ENCODE results near the gene ABR. TPM values are rescaled to one million over a fixed set of nuclear protein-coding genes. Genes with fewer than 3 reads are reported as not detected.
A peak's percentile ranks its signal among the peaks of the same experiment; 100 is the strongest.
"Not testable (repeated sequence)": the region's sequence is repeated elsewhere in the genome, so short reads cannot be mapped to it uniquely, and the experiment has no call there.

ABR gene
- polyA plus RNA-seq, 2 of the 4 experiments (the other 2 are of a cell fraction): 70.9 to 73.8 TPM

DNA sequence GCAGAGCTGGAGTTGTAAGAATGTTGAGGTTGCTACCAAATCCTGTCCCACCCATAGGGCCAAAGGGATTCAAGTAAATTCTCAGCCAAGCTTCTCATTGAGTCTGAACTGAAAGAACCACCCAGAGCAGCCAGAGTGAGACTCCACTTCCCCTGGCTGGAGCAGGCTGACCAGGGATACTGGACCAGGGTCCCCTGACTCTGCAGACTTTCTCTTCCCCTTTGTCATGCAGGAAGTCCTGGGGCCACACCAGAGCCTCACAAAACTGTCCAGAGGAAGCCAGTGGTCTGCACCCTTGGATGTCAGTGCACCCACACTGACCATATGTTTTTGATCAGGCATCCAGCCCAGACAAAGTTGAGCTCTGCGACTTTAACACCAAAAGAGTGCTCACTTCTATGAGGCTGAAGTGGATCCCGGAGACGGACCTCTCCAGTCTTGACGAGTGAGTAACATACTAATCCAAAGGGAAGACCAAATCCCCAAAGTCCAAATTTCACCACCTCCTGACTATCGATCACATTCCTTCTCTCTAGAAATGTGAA, 204.3 kb downstream of the ABR start:
- ATAC-seq: no peak
- peaks cover 13% of the 10 kb centered on the region; the same call in 2 of the 3 replicates for H3K4me1 ChIP-seq
- 88% methylated on average over 5 of the region's 5 CpGs for WGBS (ENCODE audit: missing lambda C conversion rate)
- H3K27ac ChIP-seq: 0 out of 6 replicates have a peak overlapping the region, but pooled peaks of 1 of the 2 experiments have one; percentile 12
- FAIRE-seq: no peak
- no peak for DNase-seq (ENCODE audit: low read depth in 1 of 2, low spot score in 1 of 2)
- ChIA-PET CTCF (interaction anchor here (0.6 to 14.3 kb wide), 10 partner anchors 8 to 223 kb away, joined by 3 to 428 read pairs (median 4); partner anchors contain the start of gene TIMM22), POLR2A (no interaction called here)
- TF ChIP-seq ZNF302 (CRISPR knock-in tag; IDR thresholded peaks at IDR 0.05) (no peak), RAD21 (conservative IDR thresholded peaks at IDR 0.05 in 1 of 2, IDR thresholded peaks at IDR 0.05 in 1 of 2) (no peak), ESRRA (IDR thresholded peaks at IDR 0.05; ENCODE audit: borderline replicate concordance, low read length) (no peak), POLR2A (IDR thresholded peaks at IDR 0.05; ENCODE audit: low read length) (no peak), ZFP36 (IDR thresholded peaks at IDR 0.05; ENCODE audit: borderline replicate concordance, partially characterized antibody) (no peak), ZSCAN20 (CRISPR knock-in tag; IDR thresholded peaks at IDR 0.05) (no peak), HOXB5 (CRISPR knock-in tag; IDR thresholded peaks at IDR 0.05) (no peak), MYC (IDR thresholded peaks at IDR 0.05; ENCODE audit: borderline replicate concordance, low read length) (no peak), CEBPB (IDR thresholded peaks at IDR 0.05) (no peak), RNF2 (IDR thresholded peaks at IDR 0.05; ENCODE audit: borderline replicate concordance, low read depth) (no peak), HEYL (CRISPR knock-in tag; IDR thresholded peaks at IDR 0.05) (no peak), RFX5 (IDR thresholded peaks at IDR 0.05) (no peak)
- TF ChIP-seq, protein P1, sequence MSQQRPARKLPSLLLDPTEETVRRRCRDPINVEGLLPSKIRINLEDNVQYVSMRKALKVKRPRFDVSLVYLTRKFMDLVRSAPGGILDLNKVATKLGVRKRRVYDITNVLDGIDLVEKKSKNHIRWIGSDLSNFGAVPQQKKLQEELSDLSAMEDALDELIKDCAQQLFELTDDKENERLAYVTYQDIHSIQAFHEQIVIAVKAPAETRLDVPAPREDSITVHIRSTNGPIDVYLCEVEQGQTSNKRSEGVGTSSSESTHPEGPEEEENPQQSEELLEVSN (IDR thresholded peaks at IDR 0.05; ENCODE audit: borderline replicate concordance, low read depth): no peak
- TF ChIP-seq, protein P2, sequence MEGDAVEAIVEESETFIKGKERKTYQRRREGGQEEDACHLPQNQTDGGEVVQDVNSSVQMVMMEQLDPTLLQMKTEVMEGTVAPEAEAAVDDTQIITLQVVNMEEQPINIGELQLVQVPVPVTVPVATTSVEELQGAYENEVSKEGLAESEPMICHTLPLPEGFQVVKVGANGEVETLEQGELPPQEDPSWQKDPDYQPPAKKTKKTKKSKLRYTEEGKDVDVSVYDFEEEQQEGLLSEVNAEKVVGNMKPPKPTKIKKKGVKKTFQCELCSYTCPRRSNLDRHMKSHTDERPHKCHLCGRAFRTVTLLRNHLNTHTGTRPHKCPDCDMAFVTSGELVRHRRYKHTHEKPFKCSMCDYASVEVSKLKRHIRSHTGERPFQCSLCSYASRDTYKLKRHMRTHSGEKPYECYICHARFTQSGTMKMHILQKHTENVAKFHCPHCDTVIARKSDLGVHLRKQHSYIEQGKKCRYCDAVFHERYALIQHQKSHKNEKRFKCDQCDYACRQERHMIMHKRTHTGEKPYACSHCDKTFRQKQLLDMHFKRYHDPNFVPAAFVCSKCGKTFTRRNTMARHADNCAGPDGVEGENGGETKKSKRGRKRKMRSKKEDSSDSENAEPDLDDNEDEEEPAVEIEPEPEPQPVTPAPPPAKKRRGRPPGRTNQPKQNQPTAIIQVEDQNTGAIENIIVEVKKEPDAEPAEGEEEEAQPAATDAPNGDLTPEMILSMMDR (IDR thresholded peaks at IDR 0.05): no peak
- TF ChIP-seq, protein P3, sequence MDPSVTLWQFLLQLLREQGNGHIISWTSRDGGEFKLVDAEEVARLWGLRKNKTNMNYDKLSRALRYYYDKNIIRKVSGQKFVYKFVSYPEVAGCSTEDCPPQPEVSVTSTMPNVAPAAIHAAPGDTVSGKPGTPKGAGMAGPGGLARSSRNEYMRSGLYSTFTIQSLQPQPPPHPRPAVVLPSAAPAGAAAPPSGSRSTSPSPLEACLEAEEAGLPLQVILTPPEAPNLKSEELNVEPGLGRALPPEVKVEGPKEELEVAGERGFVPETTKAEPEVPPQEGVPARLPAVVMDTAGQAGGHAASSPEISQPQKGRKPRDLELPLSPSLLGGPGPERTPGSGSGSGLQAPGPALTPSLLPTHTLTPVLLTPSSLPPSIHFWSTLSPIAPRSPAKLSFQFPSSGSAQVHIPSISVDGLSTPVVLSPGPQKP (IDR thresholded peaks at IDR 0.05; ENCODE audit: low read depth, low read length): no peak
- H3K9me3 ChIP-seq: no peaks in the 10 kb centered on the region
- no peak overlapping the region for H3K4me3 ChIP-seq
- no peak overlapping the region for H3K4me2 ChIP-seq

DNA sequence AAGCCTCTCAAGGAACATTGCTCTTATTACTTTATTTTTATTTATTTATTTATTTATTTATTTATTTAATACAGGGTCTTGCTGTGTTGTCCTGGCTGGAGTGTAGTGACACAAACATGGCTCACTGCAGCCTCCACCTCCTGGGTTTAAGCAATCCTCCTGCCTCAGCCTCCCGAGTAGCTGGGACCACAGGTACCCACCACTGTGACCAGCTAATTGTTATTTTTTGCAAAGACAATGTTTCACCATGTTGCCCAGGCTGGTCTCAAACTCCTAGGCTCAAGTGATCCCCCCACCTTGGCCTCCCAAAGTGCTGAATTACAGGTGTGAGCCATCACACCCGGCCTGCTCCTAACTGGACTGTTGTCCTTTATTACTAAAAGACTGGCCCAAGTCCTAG, 205.0 kb downstream of the ABR start:
- H3K27ac ChIP-seq; H3K9me3 ChIP-seq; POLR2A ChIA-PET; FAIRE-seq; H3K4me3 ChIP-seq; DNase-seq (ENCODE audit: low read depth in 1 of 2, low spot score in 1 of 2); H3K4me2 ChIP-seq; ATAC-seq; H3K4me1 ChIP-seq: not testable (repeated sequence)
- WGBS (ENCODE audit: missing lambda C conversion rate): 79% methylated on average over 2 of the region's 2 CpGs
- CTCF ChIA-PET: interaction anchor here (0.6 to 14.3 kb wide), 8 partner anchors 10 to 222 kb away, joined by 3 to 428 read pairs (median 4); no protein-coding TSS in a partner anchor

DNA sequence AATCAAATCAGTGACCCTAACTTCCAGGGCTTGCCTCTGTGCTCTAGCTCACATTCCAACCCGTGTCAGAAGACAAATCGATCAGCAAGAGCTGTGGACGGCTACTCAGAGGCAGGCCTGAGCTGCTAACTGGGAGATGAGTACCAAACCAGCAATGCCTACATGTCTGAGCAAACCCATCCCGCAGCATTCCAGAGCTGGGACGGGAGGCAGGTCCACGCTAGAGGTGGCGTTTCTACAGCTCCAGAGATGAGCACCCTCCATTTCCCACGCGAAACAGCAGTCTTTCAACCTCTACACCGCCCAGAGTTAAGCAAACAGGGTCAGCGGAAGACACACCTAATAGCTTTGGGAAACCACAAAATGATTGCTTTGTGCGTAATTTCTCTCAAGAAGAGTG, 206.7 kb downstream of the ABR start:
- Histone ChIP-seq H3K4me2 (no peak overlapping the region), H3K4me1 (peaks cover 6% of the 10 kb centered on the region; the same call in 2 of the 3 replicates), H3K4me3 (no peak overlapping the region), H3K27ac (no peak overlapping the region), H3K9me3 (no peaks in the 10 kb centered on the region)
- 84% methylated on average over 12 of the region's 12 CpGs for WGBS (ENCODE audit: missing lambda C conversion rate)
- POLR2A ChIA-PET: no interaction called here
- FAIRE-seq (no peak), ATAC-seq (peak in 1 of 2 experiments; percentile 18; a peak in 2 of 6 replicates), DNase-seq (ENCODE audit: low read depth in 1 of 2, low spot score in 1 of 2) (no peak)
- CTCF ChIA-PET: interaction anchor here (0.7 to 14.3 kb wide), 10 partner anchors 8 to 178 kb away, joined by 3 to 428 read pairs (median 5); no protein-coding TSS in a partner anchor
- TF ChIP-seq CHD2 (IDR thresholded peaks at IDR 0.05; ENCODE audit: low read length, partially characterized antibody) (no peak), TFCP2L1 (CRISPR knock-in tag; IDR thresholded peaks at IDR 0.05) (no peak), POLR2AphosphoS2 (conservative IDR thresholded peaks at IDR 0.05; ENCODE audit: low read length) (no peak), KDM1A (IDR thresholded peaks at IDR 0.05; ENCODE audit: low read depth) (no peak), NFE2L2 (conservative IDR thresholded peaks at IDR 0.05; ENCODE audit: low read length) (no peak), EHF (CRISPR knock-in tag; IDR thresholded peaks at IDR 0.05) (no peak), HOXA7 (CRISPR knock-in tag; IDR thresholded peaks at IDR 0.05) (no peak), ZFP36 (IDR thresholded peaks at IDR 0.05; ENCODE audit: borderline replicate concordance, partially characterized antibody) (no peak)
- TF ChIP-seq, protein P4, sequence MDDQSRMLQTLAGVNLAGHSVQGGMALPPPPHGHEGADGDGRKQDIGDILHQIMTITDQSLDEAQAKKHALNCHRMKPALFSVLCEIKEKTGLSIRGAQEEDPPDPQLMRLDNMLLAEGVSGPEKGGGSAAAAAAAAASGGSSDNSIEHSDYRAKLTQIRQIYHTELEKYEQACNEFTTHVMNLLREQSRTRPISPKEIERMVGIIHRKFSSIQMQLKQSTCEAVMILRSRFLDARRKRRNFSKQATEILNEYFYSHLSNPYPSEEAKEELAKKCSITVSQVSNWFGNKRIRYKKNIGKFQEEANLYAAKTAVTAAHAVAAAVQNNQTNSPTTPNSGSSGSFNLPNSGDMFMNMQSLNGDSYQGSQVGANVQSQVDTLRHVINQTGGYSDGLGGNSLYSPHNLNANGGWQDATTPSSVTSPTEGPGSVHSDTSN (IDR thresholded peaks at IDR 0.05): no peak
- TF ChIP-seq, protein P5, sequence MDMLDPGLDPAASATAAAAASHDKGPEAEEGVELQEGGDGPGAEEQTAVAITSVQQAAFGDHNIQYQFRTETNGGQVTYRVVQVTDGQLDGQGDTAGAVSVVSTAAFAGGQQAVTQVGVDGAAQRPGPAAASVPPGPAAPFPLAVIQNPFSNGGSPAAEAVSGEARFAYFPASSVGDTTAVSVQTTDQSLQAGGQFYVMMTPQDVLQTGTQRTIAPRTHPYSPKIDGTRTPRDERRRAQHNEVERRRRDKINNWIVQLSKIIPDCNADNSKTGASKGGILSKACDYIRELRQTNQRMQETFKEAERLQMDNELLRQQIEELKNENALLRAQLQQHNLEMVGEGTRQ (IDR thresholded peaks at IDR 0.05): no peak

DNA sequence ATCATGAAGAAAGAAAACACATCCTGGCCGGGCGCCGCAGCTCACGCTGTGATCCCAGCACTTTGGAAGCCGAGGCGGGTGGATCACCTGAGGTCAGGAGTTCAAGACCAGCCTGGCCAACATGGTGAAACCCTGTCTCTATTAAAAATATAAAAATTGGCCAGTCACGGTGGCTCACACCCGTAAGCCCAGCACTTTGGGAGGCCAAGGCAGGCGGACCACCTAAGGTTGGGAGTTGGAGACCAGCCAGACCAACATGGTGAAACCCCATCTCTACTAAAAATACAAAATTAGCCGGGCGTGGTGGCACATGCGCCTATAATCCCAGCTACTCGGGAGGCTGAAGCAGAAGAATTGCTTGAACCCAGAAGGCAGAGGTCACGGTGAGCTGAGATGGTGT, 207.9 kb downstream of the ABR start:
- CTCF ChIA-PET: interaction anchor here (0.9 to 2.7 kb wide), 4 partner anchors 9 to 271 kb away, joined by 3 to 18 read pairs (median 6); no protein-coding TSS in a partner anchor
- DNase-seq (ENCODE audit: low read depth in 1 of 2, low spot score in 1 of 2); POLR2A ChIA-PET; H3K27ac ChIP-seq; FAIRE-seq; H3K9me3 ChIP-seq; H3K4me2 ChIP-seq; ATAC-seq; H3K4me3 ChIP-seq; H3K4me1 ChIP-seq: not testable (repeated sequence)
- WGBS (ENCODE audit: missing lambda C conversion rate): 94% methylated on average over 14 of the region's 14 CpGs
